Measurements from ENCODE around the gene BAD. TPM values are rescaled to one million over a fixed set of nuclear protein-coding genes. Genes with fewer than 3 reads are reported as not detected.

BAD gene
- total RNA-seq, 4 donors from 2014 or later = 93.9 to 154 (median 139) TPM

DNA sequence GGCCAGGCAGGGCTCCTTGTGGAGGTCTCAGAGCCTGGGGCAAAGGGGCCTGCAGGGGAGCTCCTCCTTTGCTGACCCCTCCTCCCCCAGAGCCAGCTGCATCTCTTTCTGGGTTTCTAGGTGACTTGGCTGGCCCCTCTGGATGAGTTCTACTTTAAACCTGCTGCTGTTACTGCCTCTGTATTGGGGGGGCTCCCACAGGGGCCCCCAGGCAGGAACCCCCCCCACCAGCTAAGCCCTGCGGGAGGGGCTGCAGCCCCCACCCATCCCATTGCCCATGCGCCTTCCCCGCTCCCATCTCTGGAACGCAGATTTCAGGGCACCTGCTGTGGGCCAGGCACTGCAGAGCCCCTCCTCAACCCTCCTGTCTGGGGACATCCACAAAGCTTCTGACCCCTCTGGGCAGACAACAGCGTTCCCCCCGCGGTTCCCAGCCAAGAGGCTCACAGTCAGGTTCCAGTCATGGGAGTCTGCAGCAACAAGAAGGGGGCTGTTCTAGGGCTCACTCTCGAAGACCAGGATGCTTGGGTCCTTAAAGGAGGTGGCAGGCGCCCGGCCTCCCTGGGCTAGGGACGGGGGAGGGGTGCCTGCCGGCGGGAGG is 34.0 kb downstream of the BAD start:
- intact Hi-C loops (cut with DNase I; ENCODE audit: low total_unique reads) (loop anchor here (5.0 kb wide), 1 partner anchor 52 kb away; the partner anchor contains the start of gene CATSPERZ), in situ Hi-C loops (cut with MboI; ENCODE audit: low pct_ligation_motif_present in 1 of 4, low pct_unique_long_range_greater_than_20kb in 1 of 4, low sequenced_read_pairs in 3 of 4) (no loop called here)
- Histone ChIP-seq H3K4me1 (peaks cover 15 to 47% (median 35%) of the 10 kb centered on the region in 4 donors), H3K4me3 (peak overlapping the region; percentile 20 to 91 (median 76)), H3K36me3 (peaks cover 0 to 9% (median 0%) of the 10 kb centered on the region in 4 donors), H3K27me3 (no peaks in the 10 kb centered on the region), H3K9me3 (no peaks in the 10 kb centered on the region), H3K27ac (peak overlapping the region; percentile 27 to 91 (median 88))
- 24% methylated on average over 13 of the region's 13 CpGs; no CpG with 5 or more reads in 1 of the 2 donors for WGBS, 2 donors (ENCODE audit: low coverage in 1 of 2)
- TF ChIP-seq POLR2A (IDR thresholded peaks at IDR 0.05) (no peak), EP300 (IDR thresholded peaks at IDR 0.05; ENCODE audit: low read depth) (no peak), POLR2AphosphoS5 (IDR thresholded peaks at IDR 0.05) (no peak)
- TF ChIP-seq, protein P1, sequence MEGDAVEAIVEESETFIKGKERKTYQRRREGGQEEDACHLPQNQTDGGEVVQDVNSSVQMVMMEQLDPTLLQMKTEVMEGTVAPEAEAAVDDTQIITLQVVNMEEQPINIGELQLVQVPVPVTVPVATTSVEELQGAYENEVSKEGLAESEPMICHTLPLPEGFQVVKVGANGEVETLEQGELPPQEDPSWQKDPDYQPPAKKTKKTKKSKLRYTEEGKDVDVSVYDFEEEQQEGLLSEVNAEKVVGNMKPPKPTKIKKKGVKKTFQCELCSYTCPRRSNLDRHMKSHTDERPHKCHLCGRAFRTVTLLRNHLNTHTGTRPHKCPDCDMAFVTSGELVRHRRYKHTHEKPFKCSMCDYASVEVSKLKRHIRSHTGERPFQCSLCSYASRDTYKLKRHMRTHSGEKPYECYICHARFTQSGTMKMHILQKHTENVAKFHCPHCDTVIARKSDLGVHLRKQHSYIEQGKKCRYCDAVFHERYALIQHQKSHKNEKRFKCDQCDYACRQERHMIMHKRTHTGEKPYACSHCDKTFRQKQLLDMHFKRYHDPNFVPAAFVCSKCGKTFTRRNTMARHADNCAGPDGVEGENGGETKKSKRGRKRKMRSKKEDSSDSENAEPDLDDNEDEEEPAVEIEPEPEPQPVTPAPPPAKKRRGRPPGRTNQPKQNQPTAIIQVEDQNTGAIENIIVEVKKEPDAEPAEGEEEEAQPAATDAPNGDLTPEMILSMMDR (IDR thresholded peaks at IDR 0.05) = no peak
- no peak for DNase-seq

DNA sequence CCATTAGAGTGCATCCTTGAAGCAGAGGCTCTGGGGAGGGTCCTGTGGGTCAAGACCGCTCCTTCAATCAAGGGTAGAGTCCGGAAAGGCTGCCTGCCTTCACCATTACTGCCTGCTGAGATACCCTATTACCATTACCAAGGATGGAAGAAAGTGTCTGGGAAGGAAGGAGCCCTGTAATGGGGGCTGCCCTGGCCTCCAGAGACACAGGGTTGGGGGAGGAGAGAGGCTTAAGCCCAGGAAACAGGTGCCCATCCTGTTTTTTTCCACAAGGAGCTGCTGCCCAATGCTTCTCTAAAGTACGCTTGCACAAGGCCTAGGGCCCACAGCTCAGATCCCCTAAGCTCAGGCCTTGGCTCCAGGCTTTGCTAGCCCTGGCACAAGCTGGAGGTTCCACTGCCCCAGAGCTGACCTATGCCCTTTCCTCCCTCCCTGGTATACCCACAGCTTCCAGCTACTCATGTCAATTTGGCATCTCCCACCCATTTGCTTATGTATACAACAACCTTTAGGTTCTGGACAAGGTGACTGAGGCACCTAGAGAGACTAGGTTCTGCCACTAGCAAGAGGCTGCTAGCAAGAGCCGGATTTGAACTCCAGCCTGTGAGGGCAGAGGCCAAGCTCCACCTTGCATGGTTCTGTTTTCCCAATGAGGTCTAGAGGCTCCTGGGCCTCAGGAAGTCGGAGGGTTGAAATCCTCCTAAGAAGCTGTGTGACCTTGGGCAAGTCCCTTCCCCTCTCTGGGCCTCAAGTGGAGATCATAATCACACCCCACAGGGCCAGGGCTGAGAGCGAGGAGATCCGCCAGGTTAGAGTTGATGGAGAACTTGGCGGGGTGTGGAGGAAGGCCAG is 34.7 kb downstream of the BAD start:
- no peak for DNase-seq
- Histone ChIP-seq H3K4me1 (peaks cover 19 to 55% (median 42%) of the 10 kb centered on the region in 4 donors), H3K9me3 (no peaks in the 10 kb centered on the region), H3K4me3 (no peak overlapping the region), H3K27ac (no peak overlapping the region), H3K27me3 (no peaks in the 10 kb centered on the region), H3K36me3 (peaks cover 0 to 2% (median 0%) of the 10 kb centered on the region in 4 donors)
- WGBS, 2 donors (ENCODE audit: low coverage in 1 of 2) = 81 to 100% methylated on average over 1 to 8 of the region's 8 CpGs
- intact Hi-C loops (cut with DNase I; ENCODE audit: low total_unique reads) (loop anchor here (5.0 kb wide), 1 partner anchor 53 kb away; the partner anchor contains the start of gene CATSPERZ), in situ Hi-C loops (cut with MboI; ENCODE audit: low pct_ligation_motif_present in 1 of 4, low pct_unique_long_range_greater_than_20kb in 1 of 4, low sequenced_read_pairs in 3 of 4) (no loop called here)
- no peak for TF ChIP-seq POLR2AphosphoS5 (IDR thresholded peaks at IDR 0.05)
- TF ChIP-seq POLR2A (IDR thresholded peaks at IDR 0.05) = no peak
- no peak for TF ChIP-seq EP300 (IDR thresholded peaks at IDR 0.05; ENCODE audit: low read depth)
- TF ChIP-seq, protein P1 (IDR thresholded peaks at IDR 0.05) = no peak

DNA sequence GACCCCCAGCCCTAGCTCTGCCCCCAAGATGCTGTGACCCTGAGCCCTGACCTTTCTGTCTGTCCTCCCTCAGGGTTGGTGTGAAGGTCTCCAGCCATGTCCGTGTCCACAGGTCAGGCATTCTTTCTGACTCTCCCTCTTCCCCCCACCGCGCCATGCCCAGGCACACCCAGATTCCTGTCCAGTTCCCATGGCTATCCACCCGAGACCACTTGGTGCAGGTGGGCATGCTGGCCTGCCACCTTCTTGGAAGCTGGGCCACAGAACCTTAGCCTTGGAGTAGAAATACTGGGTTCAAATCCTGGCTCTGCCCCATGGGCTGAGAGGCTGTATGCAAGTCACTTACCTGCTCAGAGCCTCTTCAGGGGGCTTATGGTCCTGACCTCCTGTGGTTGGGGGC is 35.4 kb downstream of the BAD start:
- intact Hi-C loops (cut with DNase I; ENCODE audit: low total_unique reads) = no loop called here

More for the DNA sequence above, 35.4 kb downstream of the BAD start:
- TF ChIP-seq POLR2A (IDR thresholded peaks at IDR 0.05) = no peak
- TF ChIP-seq EP300 (IDR thresholded peaks at IDR 0.05; ENCODE audit: low read depth) = no peak
- no peak for TF ChIP-seq POLR2AphosphoS5 (IDR thresholded peaks at IDR 0.05)
- TF ChIP-seq, protein P1 (IDR thresholded peaks at IDR 0.05) = no peak
- no peaks in the 10 kb centered on the region for H3K9me3 ChIP-seq
- 95% methylated on average over 4 of the region's 4 CpGs; no CpG with 5 or more reads in 1 of the 2 donors for WGBS, 2 donors (ENCODE audit: low coverage in 1 of 2)
- no peak overlapping the region for H3K4me3 ChIP-seq
- H3K4me1 ChIP-seq = peaks cover 21 to 52% (median 44%) of the 10 kb centered on the region in 4 donors
- in situ Hi-C loops (cut with MboI; ENCODE audit: low pct_ligation_motif_present in 1 of 4, low pct_unique_long_range_greater_than_20kb in 1 of 4, low sequenced_read_pairs in 3 of 4) = no loop called here
- H3K27me3 ChIP-seq = no peaks in the 10 kb centered on the region
- H3K27ac ChIP-seq = no peak overlapping the region
- no peak for DNase-seq
- no peaks in the 10 kb centered on the region for H3K36me3 ChIP-seq

Data from transverse colon (tissue), 4 donors.